Cortex of kidney (tissue), 1 donor: ENCODE data around the gene PSMA1.

Experiments
- DNase-seq: peaks from one replicate; lab custom pipeline; 2025; lab: John Stamatoyannopoulos, UW

The PSMA1 gene

GRCh38 chr11:14529951-14530350 lies 9.8 kb upstream of the PSMA1 start:
- no peak for DNase-seq

GRCh38 chr11:14529321-14529720 lies 9.1 kb upstream of the PSMA1 start:
- DNase-seq, result no peak

- DNase-seq, result no peak
These were observed 2.6 kb upstream of the PSMA1 start for GRCh38 chr11:14522801-14523200.

- no peak for DNase-seq
These were observed 2.1 kb upstream of the PSMA1 start for GRCh38 chr11:14522245-14522644.

GRCh38 chr11:14520747-14521151 lies 563 bp upstream of the PSMA1 start:
- DNase-seq, result no peak

GRCh38 chr11:14519597-14519916 lies 629 bp downstream of the PSMA1 start:
- DNase-seq, result no peak

GRCh38 chr11:14518820-14519219 lies 1.4 kb downstream of the PSMA1 start:
- DNase-seq, result no peak

GRCh38 chr11:14513800-14514199 lies 6.4 kb downstream of the PSMA1 start:
- no peak for DNase-seq

- DNase-seq, result no peak
These were observed 13.7 kb downstream of the PSMA1 start for GRCh38 chr11:14506532-14506931.

- DNase-seq, result no peak
These were observed 17.2 kb downstream of the PSMA1 start for GRCh38 chr11:14503023-14503422.

GRCh38 chr11:14502039-14502438 lies 18.1 kb downstream of the PSMA1 start:
- DNase-seq, result no peak

GRCh38 chr11:14500181-14500651 lies 20.0 kb downstream of the PSMA1 start:
- DNase-seq, result no peak

- DNase-seq, result no peak
These were observed 20.5 kb downstream of the PSMA1 start, which contains the start of gene COPB1 for GRCh38 chr11:14499560-14500180. Gene COPB1, minus strand, starts transcription at chr11:14499811. Its CDS starts 883 bp downstream, at chr11:14498928.

- no peak for DNase-seq
These were observed 21.0 kb downstream of the PSMA1 start for GRCh38 chr11:14499178-14499559.

GRCh38 chr11:14480716-14481115 lies 39.5 kb downstream of the PSMA1 start:
- no peak for DNase-seq

GRCh38 chr11:14471127-14471526 lies 49.1 kb downstream of the PSMA1 start:
- no peak for DNase-seq

- DNase-seq, result no peak
These were observed 56.6 kb downstream of the PSMA1 start for GRCh38 chr11:14463623-14464022.

GRCh38 chr11:14460147-14460546 lies 60.0 kb downstream of the PSMA1 start:
- no peak for DNase-seq

- DNase-seq, result no peak
These were observed 61.8 kb downstream of the PSMA1 start for GRCh38 chr11:14458377-14458776.

GRCh38 chr11:14455648-14456430 lies 64.3 kb downstream of the PSMA1 start:
- DNase-seq, result no peak
